C4-2B (cell line): ENCODE measurements around the gene TBPL1.
"Not testable (repeated sequence)": the region's sequence is repeated elsewhere in the genome, so short reads cannot be mapped to it uniquely, and the experiment has no call there.

Experiments
- H3K27ac ChIP-seq: fragments of 450-650 bp; 2 replicates; pipeline ENCODE4 v1.5.1; 2017
- ZFX ChIP-seq: fragments of 450-650 bp; IDR thresholded peaks from 2 replicates; pipeline ENCODE4 v1.6.1; 2017
- TF ChIP-seq, protein P1 (sequence below): fragments of 450-650 bp; conservative IDR thresholded peaks from 2 replicates; pipeline ENCODE4 v1.5.1; 2017; ENCODE audit warnings: mild to moderate bottlenecking

Gene TBPL1

DNA sequence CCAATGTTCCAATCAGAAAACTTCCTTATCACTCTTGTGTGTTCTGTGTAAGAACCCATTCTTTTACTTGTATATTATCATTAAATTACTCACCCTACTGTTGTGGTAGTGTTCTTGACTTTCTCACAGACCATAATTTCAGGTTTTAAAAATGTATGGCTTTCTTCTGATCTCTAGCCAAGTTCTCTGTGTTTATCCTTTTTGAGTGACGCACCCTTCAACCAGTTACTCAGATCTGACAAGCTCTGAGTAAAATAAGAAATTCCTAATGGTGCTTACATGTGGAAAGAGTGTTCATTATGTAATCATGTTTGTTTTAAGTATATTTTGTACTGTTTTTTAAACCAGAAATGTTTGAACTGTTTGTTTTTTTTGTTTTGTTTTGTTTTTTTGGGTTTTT, 11.0 kb downstream of the TBPL1 start:
- H3K27ac ChIP-seq: no peak overlapping the region
- TF ChIP-seq, protein P1, sequence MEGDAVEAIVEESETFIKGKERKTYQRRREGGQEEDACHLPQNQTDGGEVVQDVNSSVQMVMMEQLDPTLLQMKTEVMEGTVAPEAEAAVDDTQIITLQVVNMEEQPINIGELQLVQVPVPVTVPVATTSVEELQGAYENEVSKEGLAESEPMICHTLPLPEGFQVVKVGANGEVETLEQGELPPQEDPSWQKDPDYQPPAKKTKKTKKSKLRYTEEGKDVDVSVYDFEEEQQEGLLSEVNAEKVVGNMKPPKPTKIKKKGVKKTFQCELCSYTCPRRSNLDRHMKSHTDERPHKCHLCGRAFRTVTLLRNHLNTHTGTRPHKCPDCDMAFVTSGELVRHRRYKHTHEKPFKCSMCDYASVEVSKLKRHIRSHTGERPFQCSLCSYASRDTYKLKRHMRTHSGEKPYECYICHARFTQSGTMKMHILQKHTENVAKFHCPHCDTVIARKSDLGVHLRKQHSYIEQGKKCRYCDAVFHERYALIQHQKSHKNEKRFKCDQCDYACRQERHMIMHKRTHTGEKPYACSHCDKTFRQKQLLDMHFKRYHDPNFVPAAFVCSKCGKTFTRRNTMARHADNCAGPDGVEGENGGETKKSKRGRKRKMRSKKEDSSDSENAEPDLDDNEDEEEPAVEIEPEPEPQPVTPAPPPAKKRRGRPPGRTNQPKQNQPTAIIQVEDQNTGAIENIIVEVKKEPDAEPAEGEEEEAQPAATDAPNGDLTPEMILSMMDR: no peak
- TF ChIP-seq ZFX: no peak

DNA sequence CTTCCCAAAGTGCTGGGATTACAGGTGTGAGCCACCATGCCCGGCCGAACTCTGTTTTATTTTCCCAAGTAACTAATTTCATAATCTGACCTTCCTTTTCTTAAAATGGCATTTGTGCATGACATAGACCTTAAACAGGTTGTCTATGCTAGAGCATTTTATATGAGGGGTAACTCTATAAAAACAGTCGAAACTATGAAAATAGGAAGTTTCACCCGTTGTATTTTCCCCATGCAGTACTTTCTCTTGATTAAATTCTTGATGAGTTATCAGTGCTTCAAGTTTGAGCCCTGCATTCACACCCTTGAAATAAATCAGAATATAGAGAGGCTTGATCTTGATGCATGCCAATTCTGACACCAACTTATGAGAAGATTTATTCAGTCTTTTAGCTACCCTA, 11.7 kb downstream of the TBPL1 start:
- H3K27ac ChIP-seq: no peak overlapping the region
- TF ChIP-seq ZFX: no peak
- TF ChIP-seq, protein P1: no peak

DNA sequence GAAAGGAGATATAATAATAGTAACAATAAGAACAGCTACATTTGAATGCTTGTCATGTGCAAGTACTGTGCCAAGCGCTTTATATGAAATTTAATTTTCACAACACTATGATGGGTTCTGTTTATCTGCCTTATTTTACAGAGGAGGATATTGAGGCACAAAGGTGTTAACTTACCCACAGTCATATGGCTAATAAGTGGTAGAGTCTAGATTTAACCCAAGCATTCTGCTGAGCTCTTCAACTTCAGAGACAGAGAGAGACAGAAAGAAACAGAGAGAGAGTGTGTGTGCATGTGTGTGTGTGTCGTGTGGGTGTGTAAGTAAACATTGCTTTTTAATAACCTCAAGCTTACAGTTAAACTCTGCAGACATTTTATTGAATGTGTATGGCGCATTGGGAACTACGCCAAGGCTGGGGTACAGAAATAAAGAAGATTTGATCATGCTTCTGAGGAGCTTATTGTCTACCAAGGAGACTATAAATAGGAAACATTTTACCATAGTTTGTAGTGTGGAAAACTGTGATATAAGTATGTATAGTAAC, 12.9 kb downstream of the TBPL1 start:
- TF ChIP-seq, protein P1: no peak
- TF ChIP-seq ZFX: no peak
- H3K27ac ChIP-seq: no peak overlapping the region

DNA sequence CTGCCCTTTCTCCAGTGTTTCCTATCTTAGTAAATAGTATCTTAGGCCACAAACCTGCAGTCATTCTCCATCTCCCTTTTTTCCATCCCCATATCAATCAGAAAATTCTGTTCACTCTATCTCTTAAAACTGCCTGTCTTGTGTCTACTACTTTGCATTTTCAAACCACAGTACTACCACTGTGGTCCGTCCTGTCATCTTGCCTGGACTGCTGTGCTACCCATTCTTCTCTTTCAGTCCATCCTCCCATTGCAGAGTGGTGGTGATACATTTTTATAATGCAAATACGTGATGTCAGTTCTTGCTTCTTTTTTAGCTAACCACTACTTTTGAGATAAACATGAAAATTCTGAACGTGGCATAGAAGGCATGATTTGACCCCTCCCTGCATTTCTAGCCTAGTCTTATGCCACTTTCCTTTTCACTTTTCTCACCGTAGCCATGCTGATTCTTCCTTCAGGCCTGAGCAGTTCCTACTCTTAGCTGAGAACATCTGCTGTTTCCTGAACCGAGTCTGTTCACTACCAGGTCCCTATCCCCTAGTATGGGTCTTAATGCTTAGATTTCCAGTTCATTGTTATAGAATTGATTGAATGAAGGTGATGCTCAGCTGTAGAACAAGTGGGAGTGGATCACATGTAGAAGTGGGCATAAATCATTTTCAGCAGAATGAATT, 13.8 kb downstream of the TBPL1 start:
- no peak for TF ChIP-seq ZFX
- TF ChIP-seq, protein P1: no peak
- H3K27ac ChIP-seq: no peak overlapping the region

DNA sequence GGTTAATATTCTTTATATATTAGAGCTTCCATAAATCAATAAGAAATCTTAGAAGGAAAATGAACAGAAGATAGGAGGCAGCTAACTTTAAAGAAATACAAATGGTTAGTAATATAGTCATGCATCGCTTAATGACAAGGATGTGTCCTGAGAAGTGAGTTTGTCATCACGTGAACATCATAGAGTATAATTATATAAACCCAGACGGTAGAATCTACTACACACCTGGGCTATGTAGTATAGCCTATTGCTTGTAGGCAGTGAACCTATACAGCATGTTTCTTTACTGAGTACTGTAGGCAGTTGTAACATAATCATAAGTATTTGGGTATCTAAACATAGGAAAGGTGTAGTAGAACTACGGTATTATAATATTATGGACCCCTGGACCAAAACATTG, 14.3 kb downstream of the TBPL1 start:
- TF ChIP-seq, protein P1: no peak
- no peak for TF ChIP-seq ZFX
- H3K27ac ChIP-seq: no peak overlapping the region

DNA sequence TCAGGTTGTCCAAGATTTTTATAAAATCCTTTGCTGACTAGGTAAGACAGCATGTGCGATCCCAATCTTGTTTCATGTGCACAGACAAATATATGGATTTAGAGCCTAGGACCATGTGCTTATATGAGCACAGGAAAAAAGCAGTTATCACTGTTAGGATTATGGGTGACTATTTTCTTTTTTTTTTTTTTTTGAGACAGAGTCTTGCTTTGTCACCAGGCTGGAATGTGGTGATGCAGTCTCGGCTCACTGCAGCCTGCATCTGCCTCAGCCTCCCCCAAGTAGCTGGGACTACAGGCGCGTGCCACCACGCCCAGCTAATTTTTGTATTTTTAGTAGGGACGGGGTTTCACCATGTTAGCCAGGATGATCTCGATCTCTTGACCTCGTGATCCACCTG, 14.8 kb downstream of the TBPL1 start:
- not testable (repeated sequence) for H3K27ac ChIP-seq

DNA sequence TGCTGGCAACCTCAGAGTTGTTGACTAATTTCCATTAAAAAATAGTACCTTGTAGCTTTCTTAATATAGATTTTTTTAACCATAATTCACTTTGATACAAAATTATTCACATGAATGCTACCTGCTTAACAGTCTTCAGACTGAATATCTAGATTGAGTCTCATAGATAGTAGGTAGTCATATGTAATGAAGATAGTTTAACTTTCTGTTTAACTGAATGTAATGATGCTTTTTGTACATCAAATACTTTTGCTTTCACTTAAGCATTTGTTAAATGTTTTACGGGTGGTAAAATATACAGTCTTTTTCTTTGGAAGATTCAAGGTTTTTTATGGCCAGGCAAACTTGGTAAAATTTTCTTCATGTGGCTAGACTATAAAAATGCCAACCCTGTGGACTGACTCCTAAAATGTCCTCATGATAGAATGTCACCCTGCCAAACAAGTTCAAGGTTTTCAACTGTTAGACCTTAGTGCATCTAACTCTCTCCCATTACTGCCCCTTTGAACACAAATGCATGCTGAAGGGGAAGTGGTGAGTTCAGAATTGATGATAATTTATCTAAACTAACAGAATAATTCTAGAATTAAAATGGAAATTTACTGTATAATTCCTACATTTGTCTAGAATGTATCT, 16.4 kb downstream of the TBPL1 start:
- TF ChIP-seq ZFX: no peak
- H3K27ac ChIP-seq: no peak overlapping the region

DNA sequence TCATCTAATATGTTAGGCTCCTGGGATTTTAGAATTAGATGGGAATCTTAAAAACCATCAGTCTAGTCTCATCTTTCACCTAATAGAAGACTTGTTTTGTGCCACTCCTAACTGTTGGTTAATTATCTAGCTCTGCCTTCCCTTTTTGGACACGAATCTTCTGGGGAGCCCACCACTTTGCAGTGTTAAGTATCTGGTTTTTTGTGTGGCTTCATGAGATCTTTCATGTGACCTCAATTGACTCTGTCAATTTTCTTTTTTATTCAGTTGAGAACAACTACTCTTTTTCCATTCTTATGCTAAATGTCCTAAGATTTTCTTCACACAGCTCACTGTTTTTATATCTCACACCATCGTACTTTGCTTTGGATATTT, 16.9 kb downstream of the TBPL1 start:
- no peak for TF ChIP-seq ZFX
- TF ChIP-seq, protein P1: no peak
- H3K27ac ChIP-seq: no peak overlapping the region
